GM19035 (cell line): ENCODE measurements around the gene KIRREL3.
A peak's percentile ranks its signal among the peaks of the same experiment; 100 is the strongest.

Experiments used
- ATAC-seq: cut with Tn5 transposase; IDR thresholded peaks from one replicate; pipeline ENCODE4 v1.9.1; 2021; ENCODE audit not compliant: unreplicated experiment

Gene KIRREL3

DNA sequence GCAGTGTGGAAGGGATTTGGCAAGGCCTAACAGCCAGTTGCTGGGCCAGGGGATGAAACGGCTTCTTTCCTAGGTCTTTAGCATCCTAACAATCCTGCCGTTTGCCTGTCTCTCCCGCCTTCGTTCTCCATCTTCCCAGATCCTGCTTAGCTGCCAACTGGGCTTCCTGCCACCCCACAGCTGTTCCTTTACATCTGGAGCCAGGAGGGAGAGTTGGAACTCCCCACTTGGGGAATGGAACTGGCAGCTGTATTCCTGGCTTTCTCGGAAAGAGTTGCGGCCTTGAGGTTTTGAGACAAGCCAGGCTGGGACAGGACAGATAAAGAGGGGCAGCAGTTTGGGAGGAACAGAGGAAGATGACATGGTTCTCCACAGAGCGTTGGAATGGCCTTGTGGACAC is 585.4 kb downstream of the KIRREL3 start:
- ATAC-seq = no peak

DNA sequence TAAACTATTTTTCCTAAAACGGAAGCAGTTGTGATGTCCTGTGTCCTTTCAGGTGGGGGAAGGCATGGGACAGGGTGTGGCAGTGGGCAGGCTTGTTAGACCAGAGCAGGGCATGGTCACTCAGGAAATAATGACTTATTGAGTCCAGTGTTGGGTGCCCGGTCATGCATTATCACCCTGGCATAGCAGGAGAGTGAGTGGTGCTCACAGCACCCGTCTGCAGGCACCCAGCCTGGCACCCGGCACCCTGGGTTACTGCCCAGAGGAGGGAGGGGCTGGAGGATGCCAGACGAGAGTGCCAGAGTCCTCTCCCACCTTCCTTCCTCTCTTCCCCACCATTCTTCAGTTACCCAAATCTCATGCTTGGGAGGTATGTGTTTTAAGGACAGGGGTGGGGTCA is 586.0 kb downstream of the KIRREL3 start:
- ATAC-seq = no peak

DNA sequence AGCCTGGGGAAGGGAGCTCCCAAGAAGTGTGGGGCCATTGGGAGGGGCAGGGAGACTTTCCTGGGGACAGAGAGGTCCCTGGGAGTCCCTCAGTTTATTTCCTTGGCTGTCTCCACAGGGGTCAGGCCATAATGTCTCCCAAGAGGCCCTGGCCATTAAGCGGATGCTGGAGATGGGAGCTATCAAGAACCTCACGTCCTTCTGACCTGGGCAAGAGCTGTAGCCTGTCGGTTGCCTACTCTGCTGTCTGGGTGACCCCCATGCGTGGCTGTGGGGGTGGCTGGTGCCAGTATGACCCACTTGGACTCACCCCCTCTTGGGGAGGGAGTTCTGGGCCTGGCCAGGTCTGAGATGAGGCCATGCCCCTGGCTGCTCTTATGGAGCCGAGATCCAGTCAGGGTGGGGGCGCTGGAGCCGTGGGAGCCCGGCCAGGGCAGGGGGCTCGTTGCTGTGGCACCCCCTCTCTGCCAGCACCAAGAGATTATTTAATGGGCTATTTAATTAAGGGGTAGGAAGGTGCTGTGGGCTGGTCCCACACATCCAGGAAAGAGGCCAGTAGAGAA is 586.6 kb downstream of the KIRREL3 start:
- ATAC-seq = no peak

DNA sequence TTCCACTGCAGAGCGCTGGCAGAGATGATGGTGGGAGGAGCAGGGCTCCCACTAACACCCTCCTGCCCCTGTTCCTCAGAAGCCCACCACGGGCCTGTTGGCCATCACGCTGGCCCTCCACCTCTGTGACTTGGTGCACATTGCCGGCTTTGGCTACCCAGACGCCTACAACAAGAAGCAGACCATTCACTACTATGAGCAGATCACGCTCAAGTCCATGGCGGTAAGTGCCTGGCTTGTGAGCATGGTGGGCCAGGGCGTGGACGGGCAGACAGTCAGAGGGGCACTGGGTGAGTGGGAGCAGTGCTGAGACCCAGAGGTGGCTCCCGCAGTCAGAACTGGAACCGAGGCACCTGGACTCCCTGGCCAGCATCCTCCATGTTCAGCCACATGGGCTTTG is 587.1 kb downstream of the KIRREL3 start:
- no peak for ATAC-seq

DNA sequence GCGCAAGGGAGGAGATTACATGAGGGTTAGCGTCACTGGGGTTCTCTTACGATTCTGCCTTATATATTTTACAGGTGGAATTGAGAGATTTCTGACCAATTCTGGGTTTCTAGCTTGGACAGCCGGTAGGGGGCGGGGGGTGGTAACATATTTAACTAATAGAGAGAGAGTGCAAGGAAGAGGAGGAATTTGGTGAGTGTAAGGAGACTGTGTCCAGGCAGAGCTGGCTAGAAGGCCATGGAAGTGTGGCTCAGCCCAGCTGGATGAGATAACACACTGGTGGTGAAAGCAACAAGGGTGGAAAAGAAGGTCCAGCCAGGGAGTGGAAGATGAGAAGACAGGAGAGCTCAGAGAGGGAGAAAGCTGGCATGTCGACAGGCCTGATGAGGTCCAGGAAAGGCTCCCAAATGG is 588.6 kb downstream of the KIRREL3 start:
- no peak for ATAC-seq

DNA sequence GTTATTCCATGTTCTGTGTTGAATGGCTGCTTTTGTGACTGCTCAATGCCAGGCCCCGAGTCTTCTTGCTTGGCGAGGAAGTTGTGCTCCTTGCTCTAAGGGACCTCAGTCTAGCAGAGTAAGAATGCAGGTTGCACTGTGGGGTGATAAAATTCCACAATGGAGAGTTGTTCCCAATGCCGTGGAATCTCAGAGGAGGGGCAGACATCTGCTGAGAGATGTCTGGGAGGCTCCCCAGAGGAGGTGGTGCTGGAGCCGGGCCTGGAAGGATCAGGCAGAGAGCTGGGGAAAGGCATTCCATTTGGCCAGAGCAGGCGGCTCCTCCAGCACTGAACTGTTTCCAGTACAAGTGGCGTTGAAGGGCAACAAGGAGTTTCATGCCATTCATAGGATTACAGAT is 589.9 kb downstream of the KIRREL3 start:
- ATAC-seq = no peak

DNA sequence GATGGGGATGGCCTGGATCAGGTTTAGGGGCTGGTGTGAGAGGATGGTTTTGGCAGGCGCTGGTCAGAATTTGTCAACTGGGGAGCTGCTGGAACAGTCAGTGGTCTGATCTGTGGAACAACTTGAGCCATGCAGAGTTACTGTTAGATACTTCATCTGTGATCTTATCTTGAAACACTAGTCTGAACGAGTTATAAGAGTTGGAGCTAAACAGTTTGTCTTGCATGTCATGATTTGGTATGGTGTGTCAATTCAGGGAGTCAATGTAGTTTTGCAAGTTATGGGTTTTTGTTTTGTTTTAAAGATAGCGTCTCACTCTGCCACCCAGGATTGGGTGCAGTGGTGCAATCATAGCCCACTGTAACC is 591.0 kb downstream of the KIRREL3 start:
- no peak for ATAC-seq

DNA sequence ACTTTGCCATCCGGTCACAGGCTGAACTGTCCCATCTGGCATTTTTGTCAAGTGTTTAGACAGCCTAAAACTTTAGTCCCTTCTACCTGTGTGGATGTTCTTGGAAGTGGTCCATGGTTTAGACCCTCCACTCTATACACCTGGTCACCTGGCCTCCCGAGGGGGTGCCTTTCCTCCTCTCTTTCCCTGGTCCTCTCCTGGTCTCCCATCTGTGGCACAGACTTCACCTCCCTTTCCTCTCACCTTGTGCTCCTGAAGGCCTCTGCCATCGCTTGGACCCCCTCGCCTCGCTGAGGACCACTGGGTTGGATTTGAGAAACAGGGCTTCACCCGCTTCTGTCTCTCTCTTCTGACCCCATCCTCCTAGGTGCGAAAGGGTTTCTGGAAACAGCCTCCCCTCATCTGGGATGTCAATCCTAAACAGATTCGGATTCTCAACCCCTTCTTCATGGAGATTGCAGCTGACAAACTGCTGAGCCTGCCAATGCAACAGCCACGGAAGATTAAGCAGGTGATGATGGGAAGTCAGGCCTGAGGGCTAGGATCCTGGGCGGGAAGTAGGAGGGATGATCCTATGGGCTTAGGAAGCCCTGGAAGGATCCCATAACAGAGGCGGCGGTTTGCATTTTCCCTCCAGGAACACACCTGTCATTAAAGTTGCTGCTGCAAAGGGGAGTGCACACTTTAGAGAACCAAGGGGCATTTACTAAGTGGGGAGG is 591.5 kb downstream of the KIRREL3 start:
- ATAC-seq = no peak

DNA sequence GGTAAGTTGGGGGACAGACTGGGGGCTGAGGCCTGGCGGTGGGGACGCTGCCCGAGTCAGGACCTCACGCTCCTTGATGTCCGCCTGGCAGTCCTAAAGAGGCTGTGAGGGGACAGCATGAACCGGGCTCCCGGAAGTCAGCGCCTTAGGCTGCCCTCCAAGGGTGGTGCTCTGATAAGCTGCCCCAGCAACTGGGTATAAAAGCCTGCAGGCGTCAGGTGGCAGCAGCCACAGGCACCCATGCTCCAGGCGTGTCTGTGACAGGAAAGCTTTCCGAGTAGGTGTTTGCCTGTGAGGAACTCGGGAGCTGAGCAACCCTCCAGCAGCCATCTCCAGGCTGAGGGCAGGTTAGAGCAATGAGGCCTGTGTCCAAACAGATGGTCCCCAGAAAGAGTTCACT is 592.1 kb downstream of the KIRREL3 start:
- ATAC-seq = no peak

DNA sequence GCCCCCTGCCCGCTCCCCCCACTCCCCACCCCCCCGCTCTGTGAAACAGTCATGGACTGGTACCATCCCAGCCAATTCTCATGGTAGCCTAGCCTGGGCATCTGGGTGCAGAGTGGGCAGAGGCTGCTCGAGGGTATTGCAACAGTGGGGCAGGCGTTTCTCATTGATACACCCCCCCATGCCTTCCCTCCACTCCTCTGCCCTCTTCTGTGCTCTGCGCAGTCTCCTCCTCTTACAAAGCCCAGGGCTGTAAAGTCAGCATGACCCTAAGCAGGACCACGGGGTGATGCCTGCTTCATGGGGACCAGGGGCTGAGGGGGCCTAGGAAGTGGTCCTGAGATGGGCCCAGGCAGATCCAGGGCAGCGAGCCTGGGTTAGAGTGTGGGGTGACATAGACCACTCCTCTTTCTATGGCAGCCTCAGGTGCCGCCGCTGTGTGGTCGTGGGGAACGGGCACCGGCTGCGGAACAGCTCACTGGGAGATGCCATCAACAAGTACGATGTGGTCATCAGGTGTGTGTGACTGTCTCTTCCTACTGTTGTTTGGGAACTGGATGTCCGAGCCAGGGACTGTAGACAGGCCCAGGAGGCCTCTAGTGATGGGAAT is 592.8 kb downstream of the KIRREL3 start:
- no peak for ATAC-seq

DNA sequence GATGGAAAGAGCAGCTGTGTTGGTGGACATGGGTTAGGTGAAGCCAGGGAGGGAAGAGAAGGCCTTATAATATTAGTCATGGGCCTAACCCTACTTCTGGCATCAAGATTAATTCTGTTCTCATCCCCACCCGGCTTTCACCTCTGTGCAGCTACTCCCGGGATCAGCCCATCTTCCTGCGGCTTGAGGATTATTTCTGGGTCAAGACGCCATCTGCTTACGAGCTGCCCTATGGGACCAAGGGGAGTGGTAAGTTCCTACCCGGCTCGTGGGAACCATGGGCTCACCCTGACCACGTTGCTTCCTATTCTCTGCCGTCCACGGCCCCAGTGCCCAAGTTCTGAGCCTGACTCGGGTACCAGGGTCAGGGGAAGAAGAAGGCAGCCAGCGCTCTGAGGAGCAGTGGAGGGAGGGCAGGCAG is 593.5 kb downstream of the KIRREL3 start:
- ATAC-seq = no peak

DNA sequence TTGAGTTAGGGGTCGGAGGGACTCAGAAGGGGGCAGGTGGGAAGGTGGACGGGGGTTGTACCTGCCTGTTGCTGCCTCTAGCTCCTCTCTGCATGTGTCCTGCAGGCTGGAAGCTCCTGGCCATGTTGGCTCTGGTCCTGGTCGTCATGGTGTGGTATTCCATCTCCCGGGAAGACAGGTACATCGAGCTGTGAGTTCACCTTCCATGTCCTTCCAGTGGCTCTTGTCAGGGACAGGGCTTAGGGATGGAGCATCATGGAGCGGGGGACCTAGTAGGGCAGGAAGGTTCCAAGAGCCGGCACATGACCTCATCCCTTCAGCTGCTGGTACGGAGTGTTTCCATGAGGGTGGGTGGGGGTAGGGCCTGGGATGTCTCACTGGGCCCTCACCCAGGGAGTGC is 594.2 kb downstream of the KIRREL3 start:
- no peak for ATAC-seq

DNA sequence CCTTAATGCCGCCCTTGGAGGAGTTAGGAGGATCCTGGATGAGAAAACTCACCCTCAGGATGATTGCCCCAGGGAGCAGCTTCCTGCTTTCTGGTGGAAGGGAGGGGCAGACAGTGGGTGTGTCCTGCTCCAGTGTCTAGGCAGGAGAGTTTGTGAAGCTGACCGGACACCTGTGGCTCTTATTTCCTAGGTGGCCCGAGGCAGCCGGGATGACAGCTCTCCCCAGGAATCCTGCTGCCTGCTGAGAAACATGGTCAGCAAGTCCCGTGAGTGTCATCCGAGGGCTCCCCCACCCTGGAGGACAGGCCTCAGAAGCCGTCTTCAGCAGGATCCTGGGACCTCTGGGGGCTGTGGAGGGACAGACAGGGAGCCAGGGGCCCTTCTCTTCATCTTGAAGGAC is 594.7 kb downstream of the KIRREL3 start:
- ATAC-seq = no peak

DNA sequence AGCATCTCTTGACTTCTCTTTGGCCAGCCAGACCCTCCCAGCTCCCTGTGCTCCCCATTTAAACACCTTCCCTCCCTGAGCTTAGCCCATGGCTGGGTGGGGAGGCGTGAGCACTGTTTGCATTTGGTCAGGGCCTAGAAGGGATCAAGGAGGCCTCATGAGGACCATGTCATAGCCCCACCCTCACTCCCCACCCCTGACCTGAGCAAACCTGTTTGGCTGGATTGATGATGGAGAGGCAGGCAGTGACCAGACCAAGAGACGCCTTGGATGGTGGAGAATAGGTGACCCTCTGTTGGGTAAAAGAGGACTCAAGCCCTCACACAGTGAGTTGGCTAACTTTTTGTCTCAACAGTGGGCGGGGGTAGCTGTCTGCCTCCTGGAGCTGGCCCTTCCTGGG is 595.2 kb downstream of the KIRREL3 start:
- ATAC-seq = no peak

DNA sequence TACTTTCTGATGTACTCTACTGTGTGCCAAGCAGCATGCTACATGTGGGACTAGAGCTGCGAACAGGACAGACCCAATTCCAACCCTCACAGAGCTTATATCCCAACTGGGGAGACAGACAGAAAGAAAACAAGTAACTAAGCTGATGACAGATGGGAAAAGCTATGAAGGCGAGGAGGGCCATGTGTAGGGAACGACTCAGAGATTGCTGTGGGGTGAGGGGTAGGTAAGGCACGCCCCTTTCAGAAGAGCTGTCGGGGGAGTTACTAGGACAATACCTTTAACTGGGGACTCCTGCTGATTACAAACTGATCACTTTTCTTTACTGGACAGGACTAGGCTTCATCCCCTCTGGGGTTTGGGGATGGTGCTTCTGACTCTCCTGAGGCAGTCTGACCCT is 596.2 kb downstream of the KIRREL3 start:
- no peak for ATAC-seq

DNA sequence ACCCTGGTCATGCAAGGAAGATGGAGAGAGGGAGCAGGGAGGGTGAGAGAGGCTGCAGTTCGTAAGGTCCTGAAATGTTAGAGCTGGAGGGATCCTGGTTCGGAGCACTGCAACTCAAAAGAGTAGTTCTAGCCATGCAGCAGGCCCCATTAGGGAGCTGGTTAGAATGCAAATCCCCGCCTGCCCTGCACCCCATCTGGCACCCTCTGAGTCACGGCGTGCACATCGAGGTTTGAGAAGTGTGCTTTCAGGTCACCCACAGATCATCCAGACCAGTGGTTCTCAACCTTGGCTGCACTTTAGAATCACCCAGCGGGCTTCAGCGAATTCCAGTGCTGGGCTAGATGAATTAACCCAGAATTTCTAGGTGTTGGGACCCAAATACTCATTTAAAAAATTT is 596.9 kb downstream of the KIRREL3 start:
- peak; percentile 98 for ATAC-seq

DNA sequence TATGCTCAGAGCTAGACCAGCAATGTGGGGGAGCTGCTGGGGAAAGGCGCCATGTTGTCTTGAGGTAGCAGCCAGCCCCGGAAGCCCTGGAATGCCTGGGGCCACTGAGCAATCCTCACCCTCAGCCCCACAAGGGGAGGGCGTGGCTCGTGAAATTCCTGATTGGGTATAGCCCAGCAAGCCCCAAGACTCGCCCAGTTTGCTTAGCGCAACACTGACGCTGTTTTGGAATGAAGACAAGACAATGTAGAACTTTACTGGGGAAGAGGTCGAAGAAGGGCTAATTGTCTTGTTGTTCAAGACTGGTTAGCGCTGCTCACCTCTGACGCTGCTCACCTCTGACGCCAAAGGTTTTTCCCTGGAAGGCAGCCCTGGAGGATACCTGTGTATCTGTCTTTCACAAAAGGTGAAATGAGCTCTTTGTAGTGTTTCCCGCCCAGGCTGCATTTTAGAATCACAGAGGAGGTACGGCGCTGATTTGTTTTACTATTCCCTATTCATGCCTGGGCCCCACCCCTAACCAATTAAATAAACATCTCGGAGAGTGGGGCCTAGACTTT is 597.5 kb downstream of the KIRREL3 start:
- ATAC-seq = no peak

DNA sequence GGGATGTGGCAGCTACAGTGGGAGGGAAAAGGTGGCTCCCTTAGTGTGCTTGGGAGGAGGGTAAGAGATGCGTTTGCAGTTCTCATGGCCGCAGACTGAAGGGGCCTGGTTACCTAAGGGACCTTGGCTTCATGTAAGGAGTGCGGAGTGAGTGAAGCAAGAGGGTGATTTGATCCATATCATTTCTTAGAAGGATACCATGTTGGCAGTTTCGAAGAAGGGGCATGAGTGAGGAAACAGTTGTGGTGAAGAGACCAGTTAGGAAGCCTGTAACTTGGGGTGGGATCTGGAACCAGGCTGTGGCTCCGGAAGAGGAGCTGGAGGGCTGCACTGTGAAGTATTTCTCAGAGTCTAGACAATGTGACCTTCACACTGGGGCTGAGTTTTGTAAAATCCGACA is 600.1 kb downstream of the KIRREL3 start:
- ATAC-seq = no peak

DNA sequence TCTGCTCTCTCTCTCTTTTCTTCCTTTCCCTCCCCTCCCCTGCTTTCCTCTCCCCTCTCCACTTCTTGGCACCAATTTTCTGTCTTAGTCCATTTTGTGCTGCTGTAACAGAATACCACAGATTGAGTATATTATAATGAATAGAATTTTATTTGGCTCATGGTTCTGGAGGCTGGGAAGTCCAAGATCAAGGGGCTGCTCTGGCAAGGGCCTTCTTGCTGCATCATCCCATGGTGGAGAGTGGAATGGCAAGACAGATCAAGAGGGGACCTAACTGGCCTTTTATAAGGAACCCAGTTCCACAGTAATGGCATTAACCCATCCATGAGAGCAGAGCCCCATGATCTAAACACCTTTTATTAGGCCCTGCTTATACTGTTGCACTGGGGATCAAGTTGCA is 600.6 kb downstream of the KIRREL3 start:
- no peak for ATAC-seq

DNA sequence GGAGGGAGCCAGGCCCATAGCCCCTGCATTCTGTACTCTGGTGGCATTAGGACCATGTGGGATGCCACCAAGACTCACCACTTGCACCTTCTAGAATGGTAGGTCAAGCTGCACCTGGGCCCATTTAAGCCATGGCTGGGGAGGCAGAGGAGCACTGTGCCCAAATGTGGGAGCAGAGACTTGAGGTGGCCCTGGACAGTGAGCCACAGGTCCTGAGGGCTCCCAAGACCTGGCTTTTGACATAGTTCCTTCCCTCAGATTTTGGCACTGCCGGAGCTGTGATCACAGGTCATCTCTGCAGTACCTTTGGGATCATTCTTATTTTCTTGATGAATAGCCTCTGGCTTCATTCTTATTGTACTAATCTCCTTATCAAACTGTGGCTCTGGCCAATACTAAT is 601.8 kb downstream of the KIRREL3 start:
- ATAC-seq = no peak

DNA sequence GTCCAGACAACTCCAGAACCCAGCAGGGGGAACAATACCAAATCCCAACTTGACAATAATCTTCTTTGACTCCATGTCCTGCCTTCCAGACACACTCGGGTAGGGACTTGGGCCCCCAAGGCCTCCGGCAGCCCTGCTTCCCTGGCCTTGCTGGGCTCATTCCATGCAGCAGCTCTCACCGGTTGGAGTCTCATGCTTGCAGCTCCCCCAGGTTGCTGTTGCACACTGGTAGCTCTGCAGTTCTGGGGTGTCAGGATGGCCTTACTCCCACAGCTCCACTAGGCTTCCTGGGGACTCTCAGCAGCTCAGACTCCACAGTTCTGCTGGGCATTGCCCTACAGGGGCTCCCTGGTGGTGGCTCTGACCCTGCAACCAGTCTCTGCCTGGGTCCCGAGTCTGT is 602.3 kb downstream of the KIRREL3 start:
- no peak for ATAC-seq

DNA sequence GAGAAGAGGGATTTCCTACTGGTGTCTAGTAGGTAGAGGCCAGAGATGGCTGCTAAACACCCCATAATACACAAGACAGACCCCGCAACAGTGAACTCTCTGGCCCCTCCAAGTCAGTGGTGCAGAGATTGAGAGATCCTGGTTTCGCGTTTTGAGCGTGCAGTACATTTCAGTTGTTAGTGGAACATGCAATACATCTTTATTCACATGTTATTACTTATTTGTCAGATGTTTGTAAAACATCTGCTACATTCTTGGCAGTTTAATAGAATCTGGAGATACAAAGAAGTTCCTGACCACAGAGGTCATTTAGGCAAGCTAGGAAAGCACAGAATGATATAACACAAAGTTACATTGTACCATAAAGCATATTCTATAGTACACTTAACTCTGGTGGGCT is 603.6 kb downstream of the KIRREL3 start:
- no peak for ATAC-seq
